ENCODE measurements around the gene SERPINB6. TPM values are rescaled to one million over a fixed set of nuclear protein-coding genes. Genes with fewer than 3 reads are reported as not detected.
A peak's percentile ranks its signal among the peaks of the same experiment; 100 is the strongest.

Gene SERPINB6
- total and polyA plus RNA-seq, 8 donors = 99.3 to 134 (median 122) TPM

DNA sequence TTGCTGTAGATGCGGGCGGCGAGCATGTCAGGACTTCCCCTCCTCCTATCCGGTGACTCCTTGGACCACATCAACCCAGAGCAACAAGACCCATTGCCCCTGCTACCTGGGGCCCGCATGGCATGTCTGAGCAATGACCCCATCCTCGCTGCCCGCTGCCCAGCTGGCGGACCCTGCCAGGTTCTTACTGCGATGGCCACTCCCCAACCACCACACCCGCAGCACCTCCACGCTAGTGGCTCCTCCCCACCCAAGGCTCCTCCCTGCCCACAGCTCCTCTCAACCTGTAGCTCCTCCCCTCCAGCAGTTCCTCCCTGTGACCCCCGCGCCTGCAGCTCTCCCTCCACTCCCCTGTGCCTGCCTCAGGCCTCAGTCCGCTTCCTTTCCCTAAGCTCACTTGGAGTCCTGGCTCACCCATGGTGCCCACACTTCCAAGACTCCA is 50.7 kb downstream of the SERPINB6 start:
- no peak overlapping the region for H3K4me3 ChIP-seq
- H3K27me3 ChIP-seq = no peaks in the 10 kb centered on the region
- intact Hi-C loops (cut with DNase I) = no loop called here
- H3K9me3 ChIP-seq = no peaks in the 10 kb centered on the region
- ATAC-seq = no peak
- DNase-seq = no peak
- peaks cover 0 to 16% of the 10 kb centered on the region in 2 donors for H3K4me1 ChIP-seq
- no peaks in the 10 kb centered on the region for H3K36me3 ChIP-seq
- H3K27ac ChIP-seq = no peak overlapping the region
- TF ChIP-seq, protein P1, sequence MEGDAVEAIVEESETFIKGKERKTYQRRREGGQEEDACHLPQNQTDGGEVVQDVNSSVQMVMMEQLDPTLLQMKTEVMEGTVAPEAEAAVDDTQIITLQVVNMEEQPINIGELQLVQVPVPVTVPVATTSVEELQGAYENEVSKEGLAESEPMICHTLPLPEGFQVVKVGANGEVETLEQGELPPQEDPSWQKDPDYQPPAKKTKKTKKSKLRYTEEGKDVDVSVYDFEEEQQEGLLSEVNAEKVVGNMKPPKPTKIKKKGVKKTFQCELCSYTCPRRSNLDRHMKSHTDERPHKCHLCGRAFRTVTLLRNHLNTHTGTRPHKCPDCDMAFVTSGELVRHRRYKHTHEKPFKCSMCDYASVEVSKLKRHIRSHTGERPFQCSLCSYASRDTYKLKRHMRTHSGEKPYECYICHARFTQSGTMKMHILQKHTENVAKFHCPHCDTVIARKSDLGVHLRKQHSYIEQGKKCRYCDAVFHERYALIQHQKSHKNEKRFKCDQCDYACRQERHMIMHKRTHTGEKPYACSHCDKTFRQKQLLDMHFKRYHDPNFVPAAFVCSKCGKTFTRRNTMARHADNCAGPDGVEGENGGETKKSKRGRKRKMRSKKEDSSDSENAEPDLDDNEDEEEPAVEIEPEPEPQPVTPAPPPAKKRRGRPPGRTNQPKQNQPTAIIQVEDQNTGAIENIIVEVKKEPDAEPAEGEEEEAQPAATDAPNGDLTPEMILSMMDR (IDR thresholded peaks at IDR 0.05) = no peak

GRCh38 chr6:2919886-2920285 is 51.5 kb downstream of the SERPINB6 start:
- no peaks in the 10 kb centered on the region for H3K36me3 ChIP-seq
- H3K4me3 ChIP-seq = no peak overlapping the region
- H3K9me3 ChIP-seq = no peaks in the 10 kb centered on the region
- ATAC-seq (no peak), DNase-seq (no peak)
- peaks cover 0 to 16% of the 10 kb centered on the region in 2 donors for H3K4me1 ChIP-seq
- intact Hi-C loops (cut with DNase I) = no loop called here
- H3K27me3 ChIP-seq = no peaks in the 10 kb centered on the region
- TF ChIP-seq, protein P1 (IDR thresholded peaks at IDR 0.05) = no peak
- no peak overlapping the region for H3K27ac ChIP-seq

DNA sequence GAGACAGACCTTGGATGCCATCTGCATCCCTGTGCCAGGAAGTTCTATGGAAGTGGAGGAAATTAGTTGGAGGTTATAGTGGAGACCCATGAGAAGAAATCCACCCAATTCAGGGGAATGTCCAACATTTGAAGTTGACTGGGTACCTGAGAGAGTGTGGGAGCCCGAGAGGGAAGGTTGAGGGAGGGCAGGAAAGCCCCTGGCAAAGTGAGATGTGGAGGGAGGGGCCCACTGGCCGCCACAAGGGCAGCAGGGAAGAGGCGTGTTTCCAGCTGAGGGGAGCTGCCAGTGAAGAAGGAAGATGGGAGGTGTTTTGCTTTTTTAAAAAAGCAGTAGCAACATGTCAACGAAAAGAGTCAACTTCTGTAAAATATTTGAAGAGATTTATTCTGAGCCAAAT is 52.0 kb downstream of the SERPINB6 start:
- Histone ChIP-seq H3K36me3 (no peaks in the 10 kb centered on the region), H3K9me3 (no peaks in the 10 kb centered on the region), H3K4me3 (no peak overlapping the region), H3K27me3 (no peaks in the 10 kb centered on the region), H3K4me1 (peaks cover 0 to 16% of the 10 kb centered on the region in 2 donors), H3K27ac (peak overlapping the region in 1 of 2 donors; percentile 48)
- ATAC-seq (peak; percentile 18), DNase-seq (no peak)
- TF ChIP-seq, protein P1 (IDR thresholded peaks at IDR 0.05) = no peak
- intact Hi-C loops (cut with DNase I) = no loop called here

- peak; percentile 70 for ATAC-seq
- intact Hi-C loops (cut with DNase I) = no loop called here
Measured at GRCh38 chr6:2918936-2919335, 52.4 kb downstream of the SERPINB6 start.

DNA sequence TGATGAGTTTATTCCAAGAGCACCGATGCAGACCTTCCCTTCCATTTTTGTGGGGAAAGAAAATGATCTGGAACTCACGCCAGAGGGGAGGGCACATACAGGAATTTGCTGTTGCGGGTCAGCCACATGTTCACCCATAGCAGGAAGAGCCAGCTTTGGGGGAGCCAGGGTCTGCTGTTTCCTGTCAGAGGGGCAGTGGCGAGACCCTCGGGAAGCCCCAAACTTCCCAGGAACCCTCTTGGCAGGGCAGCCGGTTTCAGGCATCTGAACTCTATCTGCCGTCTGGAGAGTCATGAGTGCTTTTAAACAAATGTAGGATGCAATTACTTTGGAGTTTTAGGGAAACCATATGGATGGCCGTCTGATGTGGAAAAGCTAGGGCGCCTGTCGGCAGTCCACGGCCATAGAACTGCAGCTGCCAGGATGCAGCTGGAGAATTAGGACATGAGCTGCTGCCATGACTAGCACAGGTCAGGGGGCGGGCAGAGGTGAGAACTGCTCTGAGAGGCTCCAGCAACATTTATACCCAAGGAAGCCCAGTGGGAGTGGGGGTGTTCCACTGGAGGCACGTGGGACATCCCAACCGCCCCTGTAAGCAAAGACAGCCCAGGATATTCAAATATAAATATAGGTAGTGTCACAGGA is 53.4 kb downstream of the SERPINB6 start:
- DNase-seq = peak in 2 of 4 donors; percentile 39 to 67
- no peak overlapping the region for H3K4me3 ChIP-seq
- no peaks in the 10 kb centered on the region for H3K36me3 ChIP-seq
- H3K4me1 ChIP-seq = peaks cover 0 to 16% of the 10 kb centered on the region in 2 donors
- no peak for ATAC-seq
- no peaks in the 10 kb centered on the region for H3K9me3 ChIP-seq
- intact Hi-C loops (cut with DNase I) = no loop called here
- H3K27me3 ChIP-seq = no peaks in the 10 kb centered on the region
- TF ChIP-seq, protein P1 (IDR thresholded peaks at IDR 0.05) = no peak
- H3K27ac ChIP-seq = no peak overlapping the region

More at GRCh38 chr6:2918936-2919335, 52.4 kb downstream of the SERPINB6 start:
- TF ChIP-seq, protein P1 (IDR thresholded peaks at IDR 0.05) = no peak
- Histone ChIP-seq H3K4me3 (no peak overlapping the region), H3K36me3 (no peaks in the 10 kb centered on the region), H3K9me3 (no peaks in the 10 kb centered on the region), H3K4me1 (peaks cover 0 to 16% of the 10 kb centered on the region in 2 donors), H3K27ac (peak overlapping the region in 1 of 2 donors; percentile 48), H3K27me3 (no peaks in the 10 kb centered on the region)
- DNase-seq = no peak

Measured in left lung (tissue), 10 donors.